Embryonic facial prominence (tissue), 1 donor: ENCODE measurements around the gene SORBS1.
"Not testable (repeated sequence)": the region's sequence is repeated elsewhere in the genome, so short reads cannot be mapped to it uniquely, and the experiment has no call there.

Source experiments
- DNase-seq: peaks from one replicate; pipeline ENCODE4 v3.0.0-alpha.2; 2016; ENCODE audit errors: extremely low spot score

Gene SORBS1

DNA sequence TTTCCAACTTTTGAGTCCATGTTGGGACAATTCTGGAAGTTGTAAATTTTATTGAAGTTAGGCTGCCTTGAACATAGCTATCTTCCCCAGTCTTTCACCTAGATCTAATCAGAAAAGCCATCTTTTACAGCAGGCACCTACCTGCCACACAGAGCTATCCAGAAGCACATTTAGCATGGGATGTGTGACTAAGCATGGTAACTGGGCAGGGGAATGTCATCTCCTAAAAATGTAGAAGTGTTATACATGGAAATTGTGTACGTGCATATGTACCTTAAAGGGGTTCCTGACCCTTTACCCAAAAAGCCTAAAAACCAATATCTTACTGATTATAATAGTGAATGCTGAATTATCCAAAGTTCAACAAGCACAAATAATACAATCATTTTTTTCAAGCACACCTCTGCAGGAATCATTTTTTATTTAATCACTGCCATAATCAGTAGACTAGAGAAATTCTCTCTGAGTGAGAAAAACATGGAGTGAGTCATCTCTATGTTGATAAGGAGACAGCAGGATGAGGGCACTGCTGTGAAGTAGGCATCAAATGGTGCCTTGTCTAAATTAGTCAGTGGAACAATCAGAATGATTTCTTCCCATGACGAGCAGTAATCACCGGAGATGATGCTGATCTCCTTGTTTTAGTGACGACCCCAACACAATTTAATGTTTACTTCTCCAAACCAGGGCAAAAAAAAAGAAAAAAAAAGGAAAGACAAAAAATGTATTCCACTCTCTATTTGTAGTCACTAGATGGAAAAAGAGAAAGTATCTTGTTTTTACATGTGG lies 75.9 kb downstream of the SORBS1 start:
- DNase-seq, result no peak

DNA sequence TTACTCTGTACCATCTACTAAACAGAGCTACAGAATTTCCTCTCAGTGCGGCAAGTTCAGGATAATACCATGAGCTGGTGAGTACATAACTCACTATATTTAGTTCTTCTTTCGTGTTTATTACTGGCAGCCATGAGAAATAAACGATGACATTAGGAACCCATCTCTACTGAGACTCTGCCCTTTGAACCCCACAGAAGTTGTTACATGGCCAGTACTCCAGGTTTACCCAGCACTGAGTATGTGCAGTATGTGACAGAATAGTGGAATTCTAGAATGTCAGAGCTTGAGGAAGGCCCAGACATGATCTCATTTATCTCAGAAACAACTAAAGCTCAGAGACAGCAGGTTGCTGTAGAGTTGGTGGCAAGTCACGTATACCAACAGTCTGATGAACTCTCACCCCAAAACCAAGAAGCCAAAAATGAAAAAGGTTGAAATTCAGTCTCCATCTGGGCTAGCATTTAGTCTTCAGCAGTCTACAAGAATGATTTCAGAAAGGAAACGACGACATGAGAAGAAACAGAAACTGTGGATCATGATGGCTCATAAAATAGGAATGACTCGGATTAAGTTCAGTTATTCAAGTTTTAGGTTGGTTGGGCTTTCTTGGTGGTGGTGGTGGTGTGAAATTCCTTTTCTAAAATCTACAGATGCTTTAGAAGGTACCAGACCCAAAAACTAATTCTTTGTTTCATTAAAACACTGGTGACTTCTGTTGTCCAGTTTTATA lies 78.5 kb downstream of the SORBS1 start:
- no peak for DNase-seq

DNA sequence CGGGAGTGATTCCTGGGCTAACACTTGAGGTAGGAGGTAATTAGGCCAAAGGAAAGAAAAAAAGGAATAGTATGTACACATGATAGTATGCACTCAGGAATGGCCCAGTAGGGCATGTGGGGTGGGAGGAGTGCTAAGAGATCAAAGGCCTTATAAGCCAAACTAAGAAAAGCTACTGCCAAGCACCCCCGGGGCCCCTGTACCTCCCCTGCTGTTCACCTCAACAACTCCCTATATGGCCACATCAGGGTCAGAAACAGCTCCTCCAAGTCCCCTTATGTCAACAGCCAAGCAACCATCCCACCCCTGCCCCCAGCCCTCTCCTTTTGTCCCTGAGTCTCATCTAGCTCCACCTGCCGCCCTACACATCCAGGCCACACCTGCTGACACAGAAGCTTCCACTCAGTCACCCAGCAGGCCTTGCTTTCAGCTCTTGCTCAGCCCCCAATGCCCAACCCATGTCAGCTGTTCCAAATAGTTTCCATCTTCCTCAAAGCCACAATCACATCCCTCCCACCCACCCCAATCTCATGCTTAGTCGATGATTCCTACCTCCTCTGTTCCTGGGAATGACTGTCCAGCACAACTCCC lies 80.2 kb downstream of the SORBS1 start:
- no peak for DNase-seq

DNA sequence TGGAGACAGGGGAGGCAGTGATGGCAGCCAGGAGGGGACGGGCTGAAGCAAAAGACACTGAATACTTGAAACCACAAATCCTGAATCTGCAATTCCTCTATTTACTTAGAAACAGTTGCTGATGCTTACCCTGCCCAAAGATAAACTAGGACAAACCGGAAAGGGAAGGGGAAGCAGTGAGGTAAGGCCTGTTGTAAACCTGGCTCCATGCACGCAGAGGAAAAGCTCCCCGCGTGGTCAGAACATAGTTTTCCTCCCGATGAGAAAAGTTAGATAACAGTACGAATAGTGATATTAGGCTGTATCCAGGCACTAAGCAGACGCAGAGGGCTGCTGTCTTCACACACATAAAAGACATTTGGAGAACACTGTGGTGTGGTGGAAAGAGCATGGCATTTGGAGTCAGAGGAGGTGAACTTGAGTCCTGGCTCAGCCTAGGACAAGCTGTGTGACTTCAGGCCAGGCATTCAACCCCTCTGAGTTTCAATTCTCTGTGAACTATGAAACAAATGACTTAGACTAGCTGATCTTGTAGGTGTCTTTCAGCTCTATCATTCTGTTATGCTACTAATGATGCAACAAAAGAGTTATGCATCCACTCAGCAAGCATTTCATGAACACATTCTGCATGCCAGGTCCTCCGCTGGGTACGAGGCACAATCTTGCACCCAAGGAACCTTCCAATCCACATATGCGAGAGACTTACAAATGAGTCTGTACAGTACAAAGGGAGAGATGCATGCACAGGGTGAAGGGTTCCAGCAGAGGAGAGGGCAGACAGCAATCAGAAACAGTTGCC lies 80.9 kb downstream of the SORBS1 start:
- no peak for DNase-seq

DNA sequence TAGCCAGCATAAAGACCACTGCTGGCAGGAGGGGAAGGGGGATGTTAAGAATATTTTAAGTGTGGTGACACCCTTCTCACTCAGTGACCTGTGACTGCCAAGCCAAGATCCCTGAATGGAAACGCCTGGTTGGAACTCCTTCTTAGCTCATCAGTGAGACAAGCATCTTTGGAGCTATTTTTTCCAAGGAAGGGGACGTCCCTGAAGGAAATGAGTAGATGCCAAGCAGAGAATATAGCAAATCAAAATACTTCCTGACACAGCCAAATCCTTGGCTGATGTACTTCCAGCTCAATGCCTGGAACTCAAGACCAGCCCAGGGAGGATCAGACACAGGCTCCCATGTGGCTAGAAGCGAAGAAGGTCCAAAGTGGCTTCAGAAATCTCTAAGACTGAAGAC lies 82.2 kb downstream of the SORBS1 start:
- DNase-seq, result no peak

DNA sequence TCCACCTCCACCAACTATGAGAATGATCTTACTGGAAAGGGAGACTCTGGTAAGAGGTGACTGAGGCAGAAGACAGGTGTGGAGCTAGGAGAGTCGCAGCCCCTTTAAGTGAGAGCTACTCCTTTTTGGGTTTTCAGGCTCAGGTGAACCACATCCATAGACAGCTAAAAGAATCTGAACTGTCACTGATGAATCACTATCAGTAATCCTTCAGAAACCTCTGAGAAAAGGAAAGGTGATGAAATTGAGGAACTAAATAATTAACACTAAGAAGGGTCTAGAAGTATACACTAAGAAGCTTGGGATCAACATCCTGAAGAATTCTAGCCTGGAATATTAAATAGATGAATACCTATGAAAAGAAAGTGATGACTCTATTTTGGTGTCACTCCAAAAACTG lies 83.0 kb downstream of the SORBS1 start:
- DNase-seq, result no peak

DNA sequence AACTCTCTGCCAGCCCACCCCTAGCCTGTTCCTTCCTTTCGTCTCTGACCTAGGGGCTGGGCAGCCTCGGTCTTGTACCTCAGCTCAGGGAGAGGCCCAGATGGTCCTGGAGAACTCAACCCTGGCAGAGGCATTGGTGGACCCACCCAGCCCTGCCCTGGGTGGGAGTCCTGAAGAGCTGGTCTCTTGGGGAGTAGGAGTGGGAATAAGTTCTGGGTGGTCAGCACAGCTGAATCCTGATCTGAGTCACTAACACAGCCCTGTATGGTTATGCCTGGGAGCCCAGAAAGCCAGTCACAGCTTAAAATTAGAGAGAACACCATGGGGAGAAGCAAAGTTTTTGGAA lies 84.0 kb downstream of the SORBS1 start:
- no peak for DNase-seq

DNA sequence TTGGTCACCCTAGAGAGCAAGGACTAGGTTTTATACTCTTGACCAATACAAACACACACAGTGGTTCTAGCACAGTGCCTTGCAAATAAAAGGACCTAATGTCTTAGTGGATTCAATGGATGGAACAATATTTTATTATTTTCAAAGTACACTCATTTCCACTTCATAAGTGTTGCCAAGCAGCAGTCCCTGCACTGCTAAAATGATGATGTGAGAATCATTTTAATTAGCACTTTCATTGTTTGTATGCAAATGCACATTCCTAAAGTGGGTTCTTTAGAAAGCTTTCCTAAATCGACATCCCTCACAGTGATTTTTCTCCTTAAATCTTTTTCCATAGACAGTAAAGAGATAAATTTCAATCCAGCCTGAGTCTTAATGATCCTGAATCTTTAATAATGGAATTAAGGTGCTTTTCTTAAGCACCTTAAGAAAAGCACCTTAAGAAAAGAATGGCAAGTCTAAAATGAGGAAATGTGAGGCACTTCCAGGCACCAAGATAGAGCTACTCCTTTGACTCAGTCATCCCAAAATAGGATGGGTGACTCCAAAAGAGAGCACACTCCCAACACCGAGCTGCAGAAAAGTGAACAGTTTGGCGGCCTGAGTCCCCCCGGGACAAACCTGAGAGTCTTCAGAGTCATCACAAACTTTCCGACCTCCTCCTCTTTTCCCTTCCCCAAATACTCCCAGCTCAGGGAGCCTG lies 84.5 kb downstream of the SORBS1 start:
- DNase-seq, result no peak

DNA sequence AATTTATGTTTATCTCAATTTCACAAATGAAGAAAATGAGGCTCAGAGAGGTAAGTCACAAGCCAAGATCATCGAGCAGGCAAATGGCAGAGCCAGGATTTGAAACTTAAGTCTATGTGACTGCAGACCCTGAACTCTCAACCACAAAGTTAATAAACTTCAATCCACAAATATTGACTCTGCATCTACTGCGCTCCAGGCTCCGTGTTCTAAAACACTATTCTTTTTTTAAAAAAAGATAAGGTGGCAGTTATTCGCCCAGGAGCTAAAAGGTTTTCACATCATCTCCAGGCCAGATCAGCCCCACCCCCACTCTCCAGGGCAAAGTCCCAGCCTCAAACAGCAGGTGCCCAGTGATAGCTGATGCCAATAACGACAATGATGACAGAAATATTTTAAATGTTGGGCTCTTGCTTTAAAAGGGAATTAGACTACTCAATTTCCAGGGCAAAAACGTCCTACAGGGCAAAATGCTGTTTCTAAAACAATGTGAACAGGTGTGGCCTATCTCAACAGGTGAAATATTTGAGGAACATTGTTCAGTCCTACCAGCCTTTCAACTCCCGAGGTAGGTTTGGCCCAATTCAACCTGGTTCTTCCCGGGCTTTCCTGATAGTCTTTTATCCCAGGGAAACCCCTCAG lies 85.2 kb downstream of the SORBS1 start:
- no peak for DNase-seq

DNA sequence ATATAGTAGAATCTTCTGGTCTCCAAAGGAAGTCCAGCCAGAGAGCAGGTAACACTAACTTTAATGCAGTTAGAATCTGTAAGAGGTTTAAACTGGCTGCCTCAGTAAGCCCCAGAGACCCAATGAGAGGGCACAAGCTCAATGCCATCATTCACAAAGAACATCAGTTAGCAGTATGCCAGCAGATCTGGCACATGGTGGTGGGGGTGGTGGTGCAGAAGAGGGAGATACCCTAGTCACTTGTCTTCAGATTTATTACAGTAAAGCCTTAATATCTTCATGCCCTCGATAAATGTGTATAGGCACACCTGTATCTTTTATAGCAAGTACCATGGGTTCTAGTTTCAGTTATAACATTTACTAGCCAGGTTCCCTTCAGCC lies 86.2 kb downstream of the SORBS1 start:
- DNase-seq, result no peak

DNA sequence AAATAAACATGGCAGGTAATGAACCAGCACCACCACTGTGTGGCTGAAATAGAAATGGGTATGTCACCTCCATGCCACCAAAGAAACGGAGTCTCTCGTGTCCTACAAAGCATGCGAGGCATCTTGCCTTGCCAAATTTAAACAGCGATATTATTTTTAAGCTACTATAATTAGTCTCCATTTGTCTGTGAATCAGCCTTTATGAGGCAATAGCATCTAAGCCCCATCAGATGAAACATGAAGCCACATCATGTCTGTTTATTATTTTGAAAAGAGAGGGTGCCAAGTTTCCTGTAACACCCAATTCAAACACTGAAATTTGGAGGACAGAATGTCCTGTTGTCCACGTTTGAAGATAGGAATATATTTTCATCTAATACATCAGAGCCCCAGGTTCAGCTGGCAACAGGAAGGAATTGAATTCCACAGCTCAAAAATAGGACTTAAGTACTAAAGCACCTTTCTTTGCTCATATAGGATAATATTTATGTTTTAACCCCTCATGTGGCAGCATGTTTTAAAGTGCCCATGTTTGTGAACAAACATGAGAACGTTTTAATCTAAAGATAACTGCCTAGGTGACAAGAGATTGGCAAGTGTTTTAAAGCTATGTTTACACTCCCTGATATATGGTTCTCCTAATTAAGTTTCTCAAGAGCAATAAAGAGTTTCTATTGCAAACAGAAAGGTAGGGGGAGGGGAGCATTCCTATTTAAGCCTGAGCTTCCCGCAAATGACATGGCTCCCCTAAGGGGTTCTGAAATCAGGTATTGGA lies 86.8 kb downstream of the SORBS1 start:
- DNase-seq, result no peak

DNA sequence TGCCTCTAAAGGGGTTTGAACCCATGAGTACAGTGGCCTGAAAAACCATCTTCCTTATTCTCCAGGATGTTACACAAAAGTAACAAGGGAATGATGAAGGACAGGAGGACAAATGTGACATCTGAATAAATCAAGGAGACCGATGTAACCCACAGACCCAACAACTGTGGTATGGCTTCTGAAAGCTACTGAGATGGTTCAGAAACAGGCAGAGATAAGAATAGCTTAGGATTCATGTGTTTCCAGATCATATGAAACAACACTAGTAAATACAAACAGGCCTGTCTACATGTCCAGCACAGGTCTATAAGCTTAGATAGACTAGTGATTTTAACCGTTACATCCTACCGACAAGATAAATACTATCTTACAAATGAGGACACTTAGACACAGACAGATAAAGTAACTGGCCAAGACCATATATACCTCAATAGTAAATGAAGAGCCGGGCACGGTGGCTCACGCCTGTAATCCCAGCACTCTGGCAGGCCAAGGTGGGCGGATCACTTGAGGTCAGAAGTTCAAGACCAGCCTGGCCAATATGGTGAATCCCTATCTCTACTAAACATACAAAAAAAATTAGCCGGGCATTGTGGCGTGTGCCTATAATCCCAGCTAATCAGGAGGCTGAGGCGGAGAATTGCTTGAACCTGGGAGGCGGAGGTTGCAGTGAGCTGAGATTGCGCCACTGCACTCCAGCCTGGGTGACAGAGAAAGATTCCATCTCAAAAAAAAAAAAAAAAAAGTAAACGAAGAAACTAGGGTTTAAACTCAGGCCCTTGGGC lies 88.7 kb downstream of the SORBS1 start:
- DNase-seq, result no peak

DNA sequence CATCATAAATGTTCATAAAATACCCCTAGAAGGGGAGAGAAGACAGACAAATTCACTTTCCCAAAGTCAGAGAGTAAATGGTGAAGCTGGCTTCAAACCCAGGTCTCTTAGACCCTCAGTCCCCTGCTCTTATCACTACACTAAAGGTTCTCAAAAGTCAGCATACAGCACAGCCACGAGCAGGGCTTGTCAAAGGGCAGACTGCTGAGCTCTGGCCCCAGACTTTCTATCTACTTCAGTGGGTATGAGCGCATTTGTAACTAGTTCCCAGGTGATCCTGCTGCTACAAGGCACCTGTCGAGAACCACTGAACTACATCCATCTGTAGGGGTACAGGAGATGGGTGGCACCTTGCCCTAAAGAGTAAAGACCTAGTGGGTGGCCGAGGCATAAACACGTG lies 91.5 kb downstream of the SORBS1 start:
- DNase-seq, result no peak

DNA sequence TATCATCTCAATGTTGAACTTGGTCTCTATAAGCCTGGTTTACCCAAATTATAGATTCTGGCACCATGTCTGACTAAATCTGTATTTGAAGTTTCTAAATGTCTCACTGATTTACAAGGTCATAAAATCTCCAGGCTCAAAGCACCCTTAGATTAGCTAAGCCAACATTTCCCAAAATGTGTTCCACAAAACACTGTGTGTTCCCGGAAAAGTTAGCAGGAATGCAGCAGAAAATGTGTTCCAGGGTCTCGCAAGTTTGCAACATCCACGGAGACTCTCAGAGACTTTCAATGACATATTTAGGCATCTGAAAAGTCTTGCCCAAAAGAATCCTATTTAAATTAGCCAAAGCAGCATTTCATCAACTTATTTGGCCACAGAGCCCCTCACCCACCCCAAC lies 91.9 kb downstream of the SORBS1 start:
- no peak for DNase-seq

DNA sequence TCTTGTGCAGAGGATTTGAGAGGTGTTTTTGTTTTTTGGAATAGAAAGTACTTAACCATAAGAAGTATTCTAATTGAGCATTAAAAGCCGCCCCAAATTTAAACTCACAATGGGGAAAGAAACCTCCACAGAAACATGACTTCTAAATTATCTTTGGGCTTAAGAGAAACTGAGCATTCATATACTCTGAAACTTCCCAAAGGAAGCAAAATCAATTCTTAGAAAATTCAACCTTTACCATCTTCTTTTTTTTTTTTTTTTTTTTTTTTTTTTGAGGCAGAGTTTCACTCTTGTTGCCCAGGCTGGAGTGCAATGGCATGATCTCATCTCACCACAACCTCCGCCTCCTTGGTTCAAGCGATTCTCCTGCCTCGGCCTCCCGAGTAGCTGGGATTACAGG lies 93.5 kb downstream of the SORBS1 start:
- not testable (repeated sequence) for DNase-seq

DNA sequence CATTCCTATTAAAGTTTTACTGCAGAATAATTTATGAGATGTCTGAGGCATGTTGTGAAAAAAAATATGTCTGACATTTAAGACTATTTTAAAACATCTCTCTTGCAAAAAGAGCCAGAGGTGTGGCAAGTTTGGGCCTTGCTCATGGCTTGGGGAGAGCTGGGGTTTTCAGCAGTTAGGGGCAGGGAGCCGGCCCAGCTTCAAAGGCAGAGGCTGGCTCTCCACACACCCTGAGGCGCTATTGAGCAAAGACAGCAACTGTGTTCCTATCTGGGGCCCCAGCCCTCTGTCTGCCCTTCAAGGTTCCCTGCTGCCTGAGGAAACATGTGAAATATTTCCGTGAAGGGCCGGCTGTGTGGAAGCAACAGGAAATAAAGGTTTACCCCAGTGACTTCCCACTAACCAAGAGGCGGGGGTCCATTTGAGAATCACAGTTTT lies 94.0 kb downstream of the SORBS1 start:
- no peak for DNase-seq

DNA sequence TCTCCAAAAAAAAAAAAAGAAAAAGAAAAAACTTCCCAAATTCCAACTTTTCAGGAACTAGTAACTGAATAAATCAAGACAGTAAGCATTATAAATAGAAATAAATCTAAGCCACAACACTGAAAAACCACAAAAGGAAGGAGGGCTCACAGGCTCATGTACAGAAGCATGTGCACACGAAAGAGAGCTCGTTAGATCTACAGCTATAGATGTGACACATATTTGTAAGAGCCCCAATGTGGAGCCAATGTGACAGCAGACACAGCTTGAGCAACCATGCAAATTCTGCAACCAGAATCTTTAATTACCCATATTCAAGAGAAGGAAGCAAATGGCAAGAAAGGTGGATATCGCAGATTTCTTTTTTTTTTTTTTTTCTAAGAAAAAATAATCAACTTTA lies 94.7 kb downstream of the SORBS1 start:
- no peak for DNase-seq

DNA sequence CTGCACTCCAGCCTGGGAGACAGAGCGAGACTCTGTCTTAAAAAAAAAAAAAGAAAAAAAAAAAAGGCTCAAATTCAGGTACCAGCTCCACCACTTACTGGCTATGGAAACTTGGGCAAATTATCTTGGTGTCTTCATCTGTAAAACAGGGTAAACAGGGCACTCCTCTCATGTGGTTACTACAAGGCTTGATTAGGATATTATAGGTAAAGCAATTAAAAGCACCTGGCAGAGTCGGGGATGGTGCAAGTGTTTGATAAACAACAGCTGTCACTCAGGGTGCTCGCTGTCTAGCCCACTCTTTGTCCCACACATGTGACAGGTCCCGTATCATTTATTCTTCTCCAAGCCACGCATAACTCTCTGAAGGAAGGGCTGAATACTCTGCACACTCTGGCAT lies 96.9 kb downstream of the SORBS1 start:
- no peak for DNase-seq
